GM21529 (cell line): ENCODE data around the gene BICDL2.

Experiments
- ATAC-seq: cut with Tn5 transposase; IDR thresholded peaks from one replicate; pipeline ENCODE4 v1.9.1; 2021; ENCODE audit not compliant: unreplicated experiment

Gene BICDL2

GRCh38 chr16:3026609-3027488, 9.9 kb downstream of the BICDL2 start:
- ATAC-seq, result no peak

DNA sequence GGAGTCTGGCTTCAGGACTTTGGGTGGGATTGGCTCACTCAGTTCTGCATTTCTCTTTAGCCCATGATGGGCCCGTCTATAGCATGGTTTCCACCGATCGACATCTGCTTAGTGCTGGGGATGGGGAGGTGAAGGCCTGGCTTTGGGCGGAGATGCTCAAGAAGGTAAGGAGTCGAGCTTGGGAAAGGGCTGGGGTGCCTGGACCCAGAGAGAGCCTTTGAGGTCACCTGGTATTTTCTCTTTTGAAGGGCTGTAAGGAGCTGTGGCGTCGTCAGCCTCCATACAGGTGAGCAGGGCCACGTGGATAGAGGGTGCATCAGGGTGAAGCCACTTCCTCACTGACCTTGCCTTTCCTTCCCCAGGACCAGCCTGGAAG, 10.8 kb downstream of the BICDL2 start:
- no peak for ATAC-seq

GRCh38 chr16:3025032-3026002, 11.4 kb downstream of the BICDL2 start:
- no peak for ATAC-seq

DNA sequence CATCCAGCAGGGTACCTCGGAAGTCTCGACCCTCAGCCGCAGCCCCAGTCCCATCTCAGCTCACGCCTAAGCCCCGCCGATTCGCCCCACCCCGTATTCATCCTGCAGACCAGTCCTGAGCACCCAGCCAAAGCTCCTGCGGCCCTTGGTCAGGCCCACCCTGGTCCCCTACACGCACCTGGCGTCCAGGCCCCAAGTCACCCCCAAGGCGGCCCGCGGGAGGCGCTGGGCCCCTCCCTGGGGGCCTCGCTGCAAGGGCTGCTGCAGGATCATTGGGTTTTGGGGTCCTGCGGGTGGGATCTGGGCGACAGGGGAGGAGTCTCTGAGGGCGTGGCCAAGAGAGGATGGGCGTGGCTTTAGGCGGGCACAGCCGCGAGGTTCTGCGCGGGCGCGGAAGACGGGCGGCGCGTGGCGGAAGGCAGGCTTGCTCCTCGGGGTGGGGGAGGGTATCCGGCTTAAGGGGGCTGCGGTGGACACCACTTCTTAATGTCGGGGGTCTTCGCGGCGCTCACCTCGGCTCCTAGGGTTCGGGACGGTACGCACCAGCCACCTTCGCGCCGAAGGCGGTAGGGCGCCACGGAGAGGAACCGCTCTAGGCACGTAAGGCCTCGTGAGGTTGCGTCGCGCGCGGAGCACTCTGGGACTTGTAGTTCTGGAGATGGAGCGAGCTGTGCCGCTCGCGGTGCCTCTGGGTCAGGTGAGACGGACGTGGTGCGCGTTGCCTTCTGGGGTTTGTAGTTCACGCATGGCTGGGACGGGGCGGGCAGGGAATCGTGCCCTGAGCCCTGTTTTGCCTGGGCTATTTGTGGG, 12.9 kb downstream of the BICDL2 start, which contains the start of the genes HCFC1R1 and THOC6:
Gene HCFC1R1, minus strand, starts transcription at position 274 of the 810 bp plus-strand sequence. Its CDS starts 1 bp downstream, at position 273.
Gene THOC6, plus strand, starts transcription at position 367 of the 810 bp plus-strand sequence. Its CDS starts 292 bp downstream, at position 659.
- ATAC-seq, result peak; percentile 60

GRCh38 chr16:3023415-3023668, 13.4 kb downstream of the BICDL2 start:
- ATAC-seq, result no peak

DNA sequence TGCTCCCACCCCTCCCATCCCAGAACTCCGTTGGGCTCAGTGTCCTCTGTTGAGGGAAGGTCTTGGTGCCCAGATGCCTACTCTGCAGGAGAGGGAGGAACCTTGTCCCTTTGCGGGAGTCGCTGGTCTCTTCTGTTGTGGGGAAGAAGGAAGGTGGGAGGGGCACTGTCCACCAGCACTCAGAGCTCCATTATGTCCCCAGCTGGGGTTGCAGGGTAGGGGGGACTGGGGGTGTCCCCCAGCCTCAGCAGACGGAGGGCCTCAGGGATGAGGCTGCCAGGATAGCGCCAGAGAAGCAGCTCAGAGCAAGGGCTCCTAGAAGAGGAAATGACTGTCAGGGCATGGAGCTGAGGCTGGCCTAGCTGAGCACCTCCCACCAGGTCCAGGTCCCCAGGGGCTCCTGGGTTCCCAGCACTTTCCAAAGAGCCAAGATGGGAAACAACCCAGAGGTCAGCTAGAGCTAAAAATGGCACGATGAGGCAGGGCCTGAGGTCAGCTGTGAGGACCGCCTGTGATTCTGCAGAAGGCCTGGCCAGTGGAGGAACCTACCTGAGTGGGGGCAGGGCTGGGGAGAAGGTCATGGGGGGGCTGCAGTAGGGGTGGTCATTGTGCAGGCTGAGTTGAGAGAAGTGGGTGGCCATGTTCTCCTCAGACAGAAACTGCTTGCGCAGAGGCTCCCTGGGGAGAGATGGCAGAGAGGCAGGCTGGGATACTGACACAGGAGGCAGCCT, 13.9 kb downstream of the BICDL2 start:
- ATAC-seq, result no peak

- ATAC-seq, result no peak
Measured at GRCh38 chr16:3022208-3022683, 14.5 kb downstream of the BICDL2 start.

DNA sequence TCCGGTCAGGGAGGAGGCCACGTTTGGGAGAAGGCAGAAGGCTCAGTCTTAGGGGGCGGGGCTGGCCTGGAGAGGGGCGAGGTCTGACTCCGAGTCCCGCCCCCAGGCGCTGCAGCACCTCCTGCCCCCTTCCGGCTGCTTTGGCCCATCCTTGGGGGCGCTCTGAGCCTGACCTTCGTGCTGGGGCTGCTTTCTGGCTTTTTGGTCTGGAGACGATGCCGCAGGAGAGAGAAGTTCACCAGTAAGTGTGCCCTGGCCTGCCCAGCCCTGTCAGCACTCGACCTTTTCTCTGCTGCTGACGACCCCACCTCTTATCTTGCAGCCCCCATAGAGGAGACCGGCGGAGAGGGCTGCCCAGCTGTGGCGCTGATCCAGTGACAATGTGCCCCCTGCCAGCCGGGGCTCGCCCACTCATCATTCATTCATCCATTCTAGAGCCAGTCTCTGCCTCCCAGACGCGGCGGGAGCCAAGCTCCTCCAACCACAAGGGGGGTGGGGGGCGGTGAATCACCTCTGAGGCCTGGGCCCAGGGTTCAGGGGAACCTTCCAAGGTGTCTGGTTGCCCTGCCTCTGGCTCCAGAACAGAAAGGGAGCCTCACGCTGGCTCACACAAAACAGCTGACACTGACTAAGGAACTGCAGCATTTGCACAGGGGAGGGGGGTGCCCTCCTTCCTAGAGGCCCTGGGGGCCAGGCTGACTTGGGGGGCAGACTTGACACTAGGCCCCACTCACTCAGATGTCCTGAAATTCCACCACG, 15.1 kb downstream of the BICDL2 start:
- ATAC-seq, result no peak

- ATAC-seq, result no peak
Measured at GRCh38 chr16:3020604-3021448, 15.9 kb downstream of the BICDL2 start.

DNA sequence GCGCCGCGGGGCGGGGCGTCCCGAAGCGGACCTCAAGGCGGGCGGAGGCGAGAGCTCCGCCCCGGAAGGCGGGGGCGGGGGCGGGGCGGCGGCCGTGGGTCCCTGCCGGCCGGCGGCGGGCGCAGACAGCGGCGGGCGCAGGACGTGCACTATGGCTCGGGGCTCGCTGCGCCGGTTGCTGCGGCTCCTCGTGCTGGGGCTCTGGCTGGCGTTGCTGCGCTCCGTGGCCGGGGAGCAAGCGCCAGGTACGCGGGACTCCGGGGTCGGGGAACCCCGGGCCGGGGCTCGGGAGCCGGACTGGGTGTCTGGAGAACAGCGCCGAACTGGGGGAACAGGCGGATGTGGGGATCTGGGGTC, 16.5 kb downstream of the BICDL2 start, which contains the start of gene TNFRSF12A:
Gene TNFRSF12A, plus strand, starts transcription at position 122 of the 357 bp plus-strand sequence. Its CDS starts 30 bp downstream, at position 152.
- no peak for ATAC-seq

- ATAC-seq, result no peak
Measured at GRCh38 chr16:3019594-3020246, 17.0 kb downstream of the BICDL2 start.

DNA sequence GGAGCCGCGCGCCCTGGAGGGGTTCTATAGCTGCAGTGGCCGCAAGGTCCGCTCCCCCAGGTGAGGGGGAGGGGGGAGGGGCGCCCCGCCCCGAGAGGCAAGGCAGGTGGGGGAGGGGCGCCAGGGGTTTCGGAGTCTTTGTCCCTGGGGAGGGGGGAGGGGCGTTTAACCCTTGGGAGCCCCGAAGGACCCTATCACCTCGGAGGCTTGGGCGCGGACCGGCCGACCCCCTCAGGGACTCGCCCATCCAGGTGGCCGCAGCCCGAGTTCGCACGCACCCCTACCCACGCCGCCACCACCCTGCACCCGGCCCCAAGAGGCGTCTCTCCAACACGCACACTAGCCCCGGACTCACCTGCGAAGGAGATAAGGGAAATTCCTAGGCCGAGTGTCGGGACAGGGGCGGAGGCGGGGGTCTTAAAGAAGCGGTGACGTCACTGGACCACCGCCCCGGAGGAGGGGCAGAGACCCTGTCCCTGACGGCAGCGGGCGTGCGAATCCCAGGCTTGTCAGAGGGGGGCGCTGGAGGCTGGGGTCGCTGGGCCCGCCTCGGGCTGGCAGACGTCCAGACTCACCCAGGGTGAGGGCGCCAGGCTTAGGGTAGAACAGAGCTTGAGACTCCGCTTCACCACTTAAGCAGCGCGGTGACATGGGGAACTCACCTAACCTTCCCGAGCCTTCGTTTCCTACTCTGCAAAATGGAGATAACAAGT, 18.8 kb downstream of the BICDL2 start, which contains the start of gene CLDN6:
Gene CLDN6, minus strand, starts transcription at position 390 of the 713 bp plus-strand sequence. CDS start 2,162 bp downstream, outside the sequence.
- no peak for ATAC-seq

GRCh38 chr16:3017344-3017743, 19.4 kb downstream of the BICDL2 start:
- no peak for ATAC-seq

DNA sequence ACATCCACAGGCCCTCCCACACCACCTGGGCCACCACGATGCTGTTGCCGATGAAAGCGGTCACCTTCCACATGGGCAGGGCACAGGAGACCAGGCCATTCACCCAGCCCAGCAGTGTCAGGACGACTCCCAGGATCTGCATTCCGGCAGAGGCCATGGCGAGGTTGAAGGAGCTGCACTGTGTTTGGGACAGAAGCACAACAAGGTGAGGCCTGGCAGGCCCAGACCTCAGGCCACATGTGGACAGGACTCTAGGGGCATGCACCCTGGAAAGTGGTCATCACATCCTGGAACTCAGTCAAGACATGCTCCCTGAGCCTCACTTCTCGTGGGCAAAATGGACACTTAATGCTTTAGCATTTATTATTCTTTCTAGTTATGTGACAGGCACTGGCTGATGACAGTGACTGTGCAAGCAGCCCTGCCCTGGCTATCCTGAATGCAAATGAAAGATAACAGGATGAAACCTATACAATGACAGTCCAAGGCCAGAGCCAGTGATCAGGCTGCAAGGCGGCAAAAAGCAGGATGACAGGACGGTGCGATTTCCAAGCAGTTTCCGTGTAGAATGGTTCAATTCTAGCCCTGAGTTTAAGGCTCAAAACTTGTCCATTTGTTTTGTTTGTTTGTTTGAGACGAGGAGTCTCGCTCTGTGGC, 20.8 kb downstream of the BICDL2 start:
- ATAC-seq, result no peak

DNA sequence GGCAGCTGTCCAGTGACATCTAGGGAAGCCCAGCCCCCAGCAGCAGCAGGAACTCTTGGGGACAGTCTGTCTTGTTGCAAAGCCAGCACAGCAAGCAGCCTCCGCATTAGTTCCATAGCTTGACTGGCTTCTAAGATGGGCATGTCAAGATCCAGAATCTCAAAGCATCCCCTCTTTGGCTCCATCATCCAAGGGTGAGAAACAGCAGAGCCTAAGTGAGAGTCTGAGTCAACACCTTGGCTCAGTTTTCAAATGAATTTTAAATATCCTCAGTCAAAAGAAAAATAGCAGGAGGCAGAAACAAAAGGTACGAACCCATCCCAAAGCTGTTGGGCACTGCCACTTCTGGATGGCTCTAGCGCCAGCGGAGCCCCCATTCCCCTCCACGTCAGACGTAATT, 21.8 kb downstream of the BICDL2 start:
- ATAC-seq, result no peak

DNA sequence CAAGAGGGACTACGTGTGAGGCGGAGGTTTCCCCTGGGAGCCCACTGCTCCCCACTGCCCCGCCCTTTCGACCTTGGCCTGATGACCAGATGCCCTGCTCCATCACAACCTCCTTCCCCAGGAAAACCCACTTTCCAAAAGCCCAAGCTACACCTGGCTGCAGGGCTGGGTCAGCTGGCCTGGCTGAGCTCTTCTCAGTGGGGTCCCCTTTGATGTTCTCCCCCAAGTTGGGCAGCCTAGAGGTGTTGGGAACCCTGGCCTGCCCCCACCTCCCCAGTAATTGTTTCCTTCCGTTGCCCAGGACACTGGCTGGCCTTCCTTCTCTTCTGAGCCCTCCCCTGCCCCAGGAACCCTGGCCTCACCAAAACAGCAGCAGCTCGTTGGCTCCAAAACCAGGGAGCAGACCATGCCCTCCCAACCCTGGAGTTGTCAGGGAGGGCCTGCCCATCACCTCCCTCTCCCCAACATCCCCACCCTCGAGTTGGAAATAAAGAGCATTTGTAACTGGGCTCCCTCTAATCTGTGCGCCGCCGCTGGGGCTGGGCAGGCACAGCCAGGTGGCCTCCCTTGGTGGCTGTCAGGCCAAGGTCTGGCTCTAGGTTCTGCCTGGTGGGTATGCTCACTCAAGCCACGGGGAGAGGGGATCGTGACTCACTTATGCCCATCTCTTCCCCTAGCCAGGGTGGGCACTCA, 22.6 kb downstream of the BICDL2 start:
- no peak for ATAC-seq
